B cell (primary cell): ENCODE results near the gene TXNRD1. TPM values are rescaled to one million over a fixed set of nuclear protein-coding genes. Genes with fewer than 3 reads are reported as not detected.

ENCODE experiments used
- ATAC-seq: fragments of 200-7000 bp; cut with Tn5 transposase; one replicate; pipeline ENCODE4 v1.10.0; 2021; ENCODE audit warnings: low read depth, mild to moderate bottlenecking, moderate number of reproducible peaks, moderate library complexity
- CTCF ChIA-PET: fragments of 350-600 bp; sonication (Branson Sonifier 250); formaldehyde crosslinking; loops from one replicate; lab custom pipeline; 2021; ENCODE audit warnings: antibody characterized with exemption, inconsistent platforms; lab: Charles Lee
- POLR2A ChIA-PET: fragments of 350-600 bp; sonication (Branson Sonifier 250); formaldehyde crosslinking; loops from one replicate; lab custom pipeline; 2021; ENCODE audit warnings: antibody characterized with exemption; lab: Charles Lee
- DNase-seq: peaks from one replicate; pipeline ENCODE4 v3.0.0; 2013
- H2AFZ ChIP-seq: 2 replicates; pipeline ENCODE4 v1.6.1; 2012; ENCODE audit warnings: mild to moderate bottlenecking, low read depth, low read length; ENCODE audit not compliant: insufficient read depth, poor library complexity, severe bottlenecking
- H3K27ac ChIP-seq, 2 donors: 1 replicate in 1 of 2; 2 replicates in 1 of 2; pipeline ENCODE4 v1.5.1; 2012 to 2013; ENCODE audit warnings: low read length in 2 of 2, mild to moderate bottlenecking in 2 of 2, moderate library complexity in 1 of 2
- H3K27me3 ChIP-seq, 4 experiments: fragments of 200-600 bp in 1 of 4; sonication (generic) in 1 of 4; replicated peaks in 1 of 4; 1 replicate in 2 of 4; 2 replicates in 2 of 4; pipeline versions ENCODE4 v1.6.1 to v1.7.0; 2013 to 2016; ENCODE audit warnings: low read length in 3 of 4, mild to moderate bottlenecking in 2 of 4, mixed read lengths in 1 of 4, moderate library complexity in 1 of 4; ENCODE audit not compliant: insufficient read depth in 4 of 4, control insufficient read depth in 3 of 4; ENCODE audit errors: control extremely low read depth in 1 of 4
- H3K36me3 ChIP-seq, 2 experiments: replicated peaks in 1 of 2; 1 replicate in 1 of 2; 2 replicates in 1 of 2; pipeline versions ENCODE4 v1.6.1 to v1.7.1; 2013; ENCODE audit warnings: low read length in 1 of 2; ENCODE audit not compliant: insufficient read depth in 2 of 2, control insufficient read depth in 1 of 2; ENCODE audit errors: control extremely low read depth in 1 of 2, extremely low read depth in 1 of 2
- H3K4me1 ChIP-seq, 2 donors: fragments of 200-600 bp in 1 of 2; sonication (generic) in 1 of 2; 1 replicate in 1 of 2; 2 replicates in 1 of 2; pipeline versions ENCODE4 v1.5.1 to v1.6.1; 2013 to 2017; ENCODE audit warnings: low read length in 2 of 2; ENCODE audit not compliant: control insufficient read depth in 2 of 2, insufficient read depth in 2 of 2
- H3K4me2 ChIP-seq: replicated peaks from 2 replicates; pipeline ENCODE3; 2012; ENCODE audit warnings: mild to moderate bottlenecking, low read depth, low read length; ENCODE audit not compliant: poor library complexity, severe bottlenecking
- H3K4me3 ChIP-seq, 5 experiments: fragments of 200-600 bp in 1 of 5; sonication (generic) in 1 of 5; 1 replicate in 3 of 5; 2 replicates in 2 of 5; pipeline versions ENCODE4 v1.5.1 to v1.7.0; 2011 to 2016; ENCODE audit warnings: low read length in 4 of 5, mild to moderate bottlenecking in 4 of 5, low read depth in 2 of 5, control low read depth in 1 of 5, moderate library complexity in 1 of 5; ENCODE audit not compliant: insufficient read depth in 1 of 5; ENCODE audit errors: control extremely low read depth in 1 of 5, extremely low read depth in 1 of 5
- H3K79me2 ChIP-seq: fragments of 200-600 bp; sonication (generic); one replicate; pipeline ENCODE4 v1.6.0; 2016; ENCODE audit warnings: low read length; ENCODE audit not compliant: control insufficient read depth, insufficient read depth
- H3K9ac ChIP-seq: fragments of 200-600 bp; sonication (generic); 2 replicates; pipeline ENCODE4 v1.6.1; 2017; ENCODE audit warnings: mild to moderate bottlenecking, low read length, moderate library complexity
- H3K9me3 ChIP-seq, 3 donors: one replicate each; pipeline versions ENCODE4 v1.6.1 to v1.7.1; 2013; ENCODE audit warnings: low read length in 2 of 3; ENCODE audit not compliant: control insufficient read depth in 2 of 3, insufficient read depth in 1 of 3; ENCODE audit errors: control extremely low read depth in 1 of 3
- H4K20me1 ChIP-seq: 2 replicates; pipeline ENCODE4 v1.6.0; 2012; ENCODE audit warnings: mild to moderate bottlenecking, low read length; ENCODE audit not compliant: insufficient read depth, control insufficient read depth, poor library complexity, severe bottlenecking
- H3K27ac Mint-ChIP-seq: one replicate; pipeline ENCODE4 v1.8.0; 2021; ENCODE audit warnings: mixed read lengths
- H3K27me3 Mint-ChIP-seq: one replicate; pipeline ENCODE4 v1.8.0; 2021; ENCODE audit warnings: mixed read lengths
- H3K4me1 Mint-ChIP-seq: one replicate; pipeline ENCODE4 v1.8.0; 2021; ENCODE audit warnings: mixed read lengths
- H3K4me3 Mint-ChIP-seq: one replicate; pipeline ENCODE4 v1.8.0; 2021; ENCODE audit warnings: mixed read lengths
- H3K9me3 Mint-ChIP-seq: one replicate; pipeline ENCODE4 v1.8.0; 2022; ENCODE audit warnings: mixed read lengths; ENCODE audit not compliant: insufficient read depth
- EZH2 ChIP-seq: IDR thresholded peaks from 2 replicates; pipeline ENCODE4 v1.6.1; 2012; ENCODE audit warnings: borderline replicate concordance, low read depth, mild to moderate bottlenecking, moderate library complexity, low read length; ENCODE audit not compliant: insufficient read depth, poor library complexity, severe bottlenecking
- whole genome bisulfite sequencing: methylation state at CpG from one replicate; pipeline ENCODE4 v1.1.5; 2013; ENCODE audit warnings: missing lambda C conversion rate; ENCODE audit not compliant: insufficient coverage; 5-methylcytosine and 5-hydroxymethylcytosine counted together
- intact Hi-C: fragments of 100-400 bp; cut with micrococcal nuclease; formaldehyde crosslinking; loops from one replicate; pipeline ENCODE4 v1.10.0; 2022
- polyA plus RNA-seq: library from polyadenylated mRNA; depleted of rRNA; stranded (reverse); fragments of >200 nt; gene quantifications from 2 replicates; pipeline ENCODE4 v1.2.3, GENCODE V29; 2012
- total RNA-seq, 2 donors: library from RNA; stranded (reverse); fragments of 120-200 nt in 1 of 2; gene quantifications; 1 replicate in 1 of 2; 2 replicates in 1 of 2; pipeline versions ENCODE4 v1.2.3 to v1.2.4, GENCODE V29; 2013 to 2022
- TF ChIP-seq, protein P1 (sequence below): fragments of 200-600 bp; IDR thresholded peaks from one replicate; pipeline ENCODE4 v1.8.0; 2022; ENCODE audit warnings: antibody characterized with exemption, mild to moderate bottlenecking

TXNRD1 gene
- total and polyA plus RNA-seq, 2 donors (not counting 1 experiment from before 2014, with no cell fraction given) = 10.1 to 44.6 TPM

GRCh38 chr12:104336115-104336514 is 120.5 kb downstream of the TXNRD1 start:
- H3K36me3 ChIP-seq = peaks cover 1 to 39% of the 10 kb centered on the region in 2 experiments
- no peaks in the 10 kb centered on the region for H4K20me1 ChIP-seq
- intact Hi-C loops = no loop called here

GRCh38 chr12:104337030-104337558 is 121.5 kb downstream of the TXNRD1 start:
- ATAC-seq (no peak), DNase-seq (no peak)
- Mint-ChIP-seq H3K27me3 (no peaks in the 10 kb centered on the region), H3K4me3 (no peak overlapping the region), H3K27ac (no peak overlapping the region), H3K4me1 (no peaks in the 10 kb centered on the region), H3K9me3 (no peaks in the 10 kb centered on the region)
- Histone ChIP-seq H3K4me2 (no peak overlapping the region), H3K4me1 (no peaks in the 10 kb centered on the region), H3K27me3 (no peaks in the 10 kb centered on the region), H3K9ac (no peak overlapping the region), H3K79me2 (no peaks in the 10 kb centered on the region), H3K9me3 (no peaks in the 10 kb centered on the region), H3K27ac (no peak overlapping the region), H3K4me3 (no peak overlapping the region), H3K36me3 (peaks cover under 1 to 49% of the 10 kb centered on the region in 2 experiments), H4K20me1 (no peaks in the 10 kb centered on the region), H2AFZ (no peak overlapping the region)
- ChIA-PET CTCF (interaction anchor here (1.3 kb wide), 1 partner anchor 45 kb away, joined by 5 read pairs; no protein-coding TSS in a partner anchor), POLR2A (no interaction called here)
- WGBS = 100% methylated on average over 2 of the region's 7 CpGs
- intact Hi-C loops = no loop called here
- TF ChIP-seq EZH2 = no peak
- TF ChIP-seq, protein P1, sequence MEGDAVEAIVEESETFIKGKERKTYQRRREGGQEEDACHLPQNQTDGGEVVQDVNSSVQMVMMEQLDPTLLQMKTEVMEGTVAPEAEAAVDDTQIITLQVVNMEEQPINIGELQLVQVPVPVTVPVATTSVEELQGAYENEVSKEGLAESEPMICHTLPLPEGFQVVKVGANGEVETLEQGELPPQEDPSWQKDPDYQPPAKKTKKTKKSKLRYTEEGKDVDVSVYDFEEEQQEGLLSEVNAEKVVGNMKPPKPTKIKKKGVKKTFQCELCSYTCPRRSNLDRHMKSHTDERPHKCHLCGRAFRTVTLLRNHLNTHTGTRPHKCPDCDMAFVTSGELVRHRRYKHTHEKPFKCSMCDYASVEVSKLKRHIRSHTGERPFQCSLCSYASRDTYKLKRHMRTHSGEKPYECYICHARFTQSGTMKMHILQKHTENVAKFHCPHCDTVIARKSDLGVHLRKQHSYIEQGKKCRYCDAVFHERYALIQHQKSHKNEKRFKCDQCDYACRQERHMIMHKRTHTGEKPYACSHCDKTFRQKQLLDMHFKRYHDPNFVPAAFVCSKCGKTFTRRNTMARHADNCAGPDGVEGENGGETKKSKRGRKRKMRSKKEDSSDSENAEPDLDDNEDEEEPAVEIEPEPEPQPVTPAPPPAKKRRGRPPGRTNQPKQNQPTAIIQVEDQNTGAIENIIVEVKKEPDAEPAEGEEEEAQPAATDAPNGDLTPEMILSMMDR = no peak

More at GRCh38 chr12:104336115-104336514, 120.5 kb downstream of the TXNRD1 start:
- DNase-seq = no peak
- no peak overlapping the region for H3K27ac ChIP-seq
- POLR2A ChIA-PET = no interaction called here
- H3K4me3 ChIP-seq = no peak overlapping the region
- TF ChIP-seq, protein P1 = no peak
- no peak for TF ChIP-seq EZH2
- Mint-ChIP-seq H3K4me3 (no peak overlapping the region), H3K27ac (no peak overlapping the region), H3K27me3 (no peaks in the 10 kb centered on the region), H3K9me3 (no peaks in the 10 kb centered on the region), H3K4me1 (no peaks in the 10 kb centered on the region)
- CTCF ChIA-PET = no interaction called here
- no peak for ATAC-seq
- no peaks in the 10 kb centered on the region for H3K4me1 ChIP-seq
- no peaks in the 10 kb centered on the region for H3K9me3 ChIP-seq
- H2AFZ ChIP-seq = no peak overlapping the region
- no peaks in the 10 kb centered on the region for H3K79me2 ChIP-seq
- H3K9ac ChIP-seq = no peak overlapping the region
- H3K27me3 ChIP-seq = no peaks in the 10 kb centered on the region
- H3K4me2 ChIP-seq = no peak overlapping the region
- no CpG with 5 or more reads among the region's 2 CpGs for WGBS
